Liver (tissue), 9 donors: Measurements from ENCODE around the gene TRMT61A. TPM values are rescaled to one million over a fixed set of nuclear protein-coding genes. Genes with fewer than 3 reads are reported as not detected.

ENCODE experiments used
- DNase-seq: peaks from one replicate; pipeline ENCODE4 v3.0.0-alpha.2; 2017; ENCODE audit warnings: low spot score
- H3K27ac ChIP-seq, 2 donors: one replicate each; pipeline ENCODE4 v1.7.0; 2013; ENCODE audit warnings: inconsistent platforms in 2 of 2, low read length in 2 of 2, control low read depth in 1 of 2, low read depth in 1 of 2, mild to moderate bottlenecking in 1 of 2
- H3K27me3 ChIP-seq, 4 donors: one replicate each; pipeline versions ENCODE4 v1.6.1 to v1.7.0; 2013; ENCODE audit warnings: low read length in 3 of 4, inconsistent platforms in 1 of 4, mild to moderate bottlenecking in 1 of 4, moderate library complexity in 1 of 4; ENCODE audit not compliant: control insufficient read depth in 4 of 4, insufficient read depth in 4 of 4
- H3K36me3 ChIP-seq, 4 donors: one replicate each; pipeline versions ENCODE4 v1.6.1 to v1.7.0; 2013; ENCODE audit warnings: low read length in 3 of 4, mild to moderate bottlenecking in 3 of 4, low read depth in 1 of 4, moderate library complexity in 1 of 4; ENCODE audit not compliant: control insufficient read depth in 4 of 4, insufficient read depth in 3 of 4
- H3K4me1 ChIP-seq, 4 donors: one replicate each; pipeline versions ENCODE4 v1.6.1 to v1.7.0; 2013; ENCODE audit warnings: low read length in 3 of 4, mild to moderate bottlenecking in 3 of 4, moderate library complexity in 1 of 4; ENCODE audit not compliant: control insufficient read depth in 4 of 4, insufficient read depth in 4 of 4
- H3K4me3 ChIP-seq, 3 donors: one replicate each; pipeline versions ENCODE4 v1.6.1 to v1.7.0; 2013; ENCODE audit warnings: low read length in 3 of 3, control low read depth in 1 of 3, low read depth in 1 of 3, mild to moderate bottlenecking in 1 of 3
- H3K9ac ChIP-seq, 2 donors: one replicate each; pipeline ENCODE4 v1.7.0; 2013; ENCODE audit warnings: low read length in 2 of 2, mild to moderate bottlenecking in 2 of 2, moderate library complexity in 2 of 2, control low read depth in 1 of 2, low read depth in 1 of 2
- H3K9me3 ChIP-seq, 4 donors: one replicate each; pipeline versions ENCODE4 v1.6.1 to v1.7.0; 2013; ENCODE audit warnings: low read length in 3 of 4; ENCODE audit not compliant: control insufficient read depth in 4 of 4
- ATF3 ChIP-seq: IDR thresholded peaks from 2 replicates; pipeline ENCODE4 v1.6.1; 2016; ENCODE audit warnings: antibody characterized with exemption
- CTCF ChIP-seq: fragments of 150-350 bp; IDR thresholded peaks from 2 replicates; pipeline ENCODE4 v1.5.1; 2017; ENCODE audit warnings: improper control_type of control experiment, low read depth, low read length; ENCODE audit not compliant: missing input control
- EGR1 ChIP-seq, 2 donors: IDR thresholded peaks; 2 replicates each; pipeline ENCODE4 v1.6.1; 2016 to 2018; ENCODE audit warnings: antibody characterized with exemption in 2 of 2, low read depth in 2 of 2
- FOXA1 ChIP-seq: IDR thresholded peaks from 2 replicates; pipeline ENCODE4 v1.6.1; 2016; ENCODE audit warnings: antibody characterized with exemption
- FOXA2 ChIP-seq: IDR thresholded peaks from 2 replicates; pipeline ENCODE4 v1.6.1; 2016; ENCODE audit warnings: antibody characterized with exemption
- GABPA ChIP-seq, 2 donors: IDR thresholded peaks in 1 of 2; conservative IDR thresholded peaks in 1 of 2; 2 replicates each; pipeline ENCODE4 v1.6.1; 2016; ENCODE audit warnings: antibody characterized with exemption in 2 of 2, mild to moderate bottlenecking in 1 of 2, moderate library complexity in 1 of 2
- HNF4A ChIP-seq, 2 donors: conservative IDR thresholded peaks; 2 replicates each; pipeline ENCODE4 v1.6.1; 2016; ENCODE audit warnings: antibody characterized with exemption in 2 of 2, mild to moderate bottlenecking in 2 of 2
- HNF4G ChIP-seq: IDR thresholded peaks from 2 replicates; pipeline ENCODE4 v1.6.1; 2016; ENCODE audit warnings: antibody characterized with exemption
- JUND ChIP-seq, 2 donors: IDR thresholded peaks; 2 replicates each; pipeline ENCODE4 v1.6.1; 2016; ENCODE audit warnings: antibody characterized with exemption in 2 of 2
- MAX ChIP-seq: IDR thresholded peaks from 2 replicates; pipeline ENCODE4 v1.6.1; 2016; ENCODE audit warnings: antibody characterized with exemption
- NR2F2 ChIP-seq: IDR thresholded peaks from 2 replicates; pipeline ENCODE4 v1.6.1; 2016; ENCODE audit warnings: antibody characterized with exemption
- RAD21 ChIP-seq, 2 donors: IDR thresholded peaks; 2 replicates each; pipeline ENCODE4 v1.6.1; 2016; ENCODE audit warnings: antibody characterized with exemption in 2 of 2, mild to moderate bottlenecking in 2 of 2
- RXRA ChIP-seq, 2 donors: IDR thresholded peaks; 2 replicates each; pipeline ENCODE4 v1.6.1; 2017 to 2018; ENCODE audit warnings: antibody characterized with exemption in 2 of 2, mild to moderate bottlenecking in 1 of 2
- SP1 ChIP-seq: IDR thresholded peaks from 2 replicates; pipeline ENCODE4 v1.6.1; 2018; ENCODE audit warnings: antibody characterized with exemption, mild to moderate bottlenecking
- TAF1 ChIP-seq: conservative IDR thresholded peaks from 2 replicates; pipeline ENCODE4 v1.6.1; 2016; ENCODE audit warnings: antibody characterized with exemption, mild to moderate bottlenecking
- YY1 ChIP-seq: IDR thresholded peaks from 2 replicates; pipeline ENCODE4 v1.6.1; 2016; ENCODE audit warnings: antibody characterized with exemption, mild to moderate bottlenecking
- WGBS: extraction: QIAGEN DNeasy Blood & Tissue Kit; methylation state at CpG from one replicate; pipeline ENCODE4 v1.1.7; 2013; 5-methylcytosine and 5-hydroxymethylcytosine counted together
- polyA plus RNA-seq, 2 donors: library from polyadenylated mRNA; stranded (reverse) in 1 of 2; unstranded in 1 of 2; fragments of 200-250 nt in 1 of 2; fragments of >200 nt in 1 of 2; fragmentation: Nextera tagmentation in 1 of 2; extraction: Ambion mirVana in 1 of 2; gene quantifications; one replicate each; pipeline versions ENCODE4 v1.2.1 to v1.2.3, GENCODE V29; 2013 to 2015
- total RNA-seq, 2 donors: library from RNA; depleted of rRNA; stranded (reverse); fragments of >200 nt; gene quantifications; one replicate each; pipeline ENCODE4 v1.2.3, GENCODE V29; 2014
- TF ChIP-seq, protein P1 (sequence below): IDR thresholded peaks from 2 replicates; pipeline ENCODE4 v1.6.1; 2016; ENCODE audit warnings: antibody characterized with exemption, mild to moderate bottlenecking
- TF ChIP-seq, protein P2 (sequence below): IDR thresholded peaks from 2 replicates; pipeline ENCODE4 v1.6.1; 2016; ENCODE audit warnings: antibody characterized with exemption
- donor health status: healthy.
- donor health status: healthy.
- donor health status: healthy.
- donor health status: healthy.
- donor health status: healthy.

Gene TRMT61A
- total and polyA plus RNA-seq, 4 donors = 4.1 to 8.0 (median 6.5) TPM

DNA sequence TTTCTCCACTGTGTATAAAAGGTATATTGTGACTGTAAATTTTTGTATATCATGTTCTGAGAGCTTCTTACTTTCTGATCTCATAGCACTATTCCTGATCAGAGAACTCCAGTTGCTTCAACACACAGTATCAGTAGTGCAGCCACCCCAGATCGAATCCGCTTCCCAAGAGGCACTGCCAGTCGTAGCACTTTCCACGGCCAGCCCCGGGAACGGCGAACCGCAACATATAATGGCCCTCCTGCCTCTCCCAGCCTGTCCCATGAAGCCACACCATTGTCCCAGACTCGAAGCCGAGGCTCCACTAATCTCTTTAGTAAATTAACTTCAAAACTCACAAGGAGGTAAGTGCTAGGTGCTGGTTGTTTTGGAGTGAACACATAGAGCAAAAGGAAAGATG lies 37.3 kb upstream of the TRMT61A start (continued):
- TF ChIP-seq, protein P1, sequence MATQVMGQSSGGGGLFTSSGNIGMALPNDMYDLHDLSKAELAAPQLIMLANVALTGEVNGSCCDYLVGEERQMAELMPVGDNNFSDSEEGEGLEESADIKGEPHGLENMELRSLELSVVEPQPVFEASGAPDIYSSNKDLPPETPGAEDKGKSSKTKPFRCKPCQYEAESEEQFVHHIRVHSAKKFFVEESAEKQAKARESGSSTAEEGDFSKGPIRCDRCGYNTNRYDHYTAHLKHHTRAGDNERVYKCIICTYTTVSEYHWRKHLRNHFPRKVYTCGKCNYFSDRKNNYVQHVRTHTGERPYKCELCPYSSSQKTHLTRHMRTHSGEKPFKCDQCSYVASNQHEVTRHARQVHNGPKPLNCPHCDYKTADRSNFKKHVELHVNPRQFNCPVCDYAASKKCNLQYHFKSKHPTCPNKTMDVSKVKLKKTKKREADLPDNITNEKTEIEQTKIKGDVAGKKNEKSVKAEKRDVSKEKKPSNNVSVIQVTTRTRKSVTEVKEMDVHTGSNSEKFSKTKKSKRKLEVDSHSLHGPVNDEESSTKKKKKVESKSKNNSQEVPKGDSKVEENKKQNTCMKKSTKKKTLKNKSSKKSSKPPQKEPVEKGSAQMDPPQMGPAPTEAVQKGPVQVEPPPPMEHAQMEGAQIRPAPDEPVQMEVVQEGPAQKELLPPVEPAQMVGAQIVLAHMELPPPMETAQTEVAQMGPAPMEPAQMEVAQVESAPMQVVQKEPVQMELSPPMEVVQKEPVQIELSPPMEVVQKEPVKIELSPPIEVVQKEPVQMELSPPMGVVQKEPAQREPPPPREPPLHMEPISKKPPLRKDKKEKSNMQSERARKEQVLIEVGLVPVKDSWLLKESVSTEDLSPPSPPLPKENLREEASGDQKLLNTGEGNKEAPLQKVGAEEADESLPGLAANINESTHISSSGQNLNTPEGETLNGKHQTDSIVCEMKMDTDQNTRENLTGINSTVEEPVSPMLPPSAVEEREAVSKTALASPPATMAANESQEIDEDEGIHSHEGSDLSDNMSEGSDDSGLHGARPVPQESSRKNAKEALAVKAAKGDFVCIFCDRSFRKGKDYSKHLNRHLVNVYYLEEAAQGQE = no peak
- TF ChIP-seq SP1 = no peak
- TF ChIP-seq, protein P2, sequence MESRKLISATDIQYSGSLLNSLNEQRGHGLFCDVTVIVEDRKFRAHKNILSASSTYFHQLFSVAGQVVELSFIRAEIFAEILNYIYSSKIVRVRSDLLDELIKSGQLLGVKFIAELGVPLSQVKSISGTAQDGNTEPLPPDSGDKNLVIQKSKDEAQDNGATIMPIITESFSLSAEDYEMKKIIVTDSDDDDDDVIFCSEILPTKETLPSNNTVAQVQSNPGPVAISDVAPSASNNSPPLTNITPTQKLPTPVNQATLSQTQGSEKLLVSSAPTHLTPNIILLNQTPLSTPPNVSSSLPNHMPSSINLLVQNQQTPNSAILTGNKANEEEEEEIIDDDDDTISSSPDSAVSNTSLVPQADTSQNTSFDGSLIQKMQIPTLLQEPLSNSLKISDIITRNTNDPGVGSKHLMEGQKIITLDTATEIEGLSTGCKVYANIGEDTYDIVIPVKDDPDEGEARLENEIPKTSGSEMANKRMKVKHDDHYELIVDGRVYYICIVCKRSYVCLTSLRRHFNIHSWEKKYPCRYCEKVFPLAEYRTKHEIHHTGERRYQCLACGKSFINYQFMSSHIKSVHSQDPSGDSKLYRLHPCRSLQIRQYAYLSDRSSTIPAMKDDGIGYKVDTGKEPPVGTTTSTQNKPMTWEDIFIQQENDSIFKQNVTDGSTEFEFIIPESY = no peak

GRCh38 chr14:103492156-103492925 lies 36.7 kb upstream of the TRMT61A start:
- H3K27me3 ChIP-seq = no peaks in the 10 kb centered on the region
- no peak overlapping the region for H3K4me3 ChIP-seq
- no peak for DNase-seq
- TF ChIP-seq MAX (no peak), SP1 (no peak), FOXA1 (no peak), CTCF (no peak), HNF4A (conservative IDR thresholded peaks at IDR 0.05) (no peak), HNF4G (no peak), NR2F2 (no peak), TAF1 (no peak), EGR1 (IDR thresholded peaks at IDR 0.05; ENCODE audit: low read depth in 2 of 2) (no peak), ATF3 (no peak), GABPA (IDR thresholded peaks at IDR 0.05 in 1 of 2, conservative IDR thresholded peaks at IDR 0.05 in 1 of 2) (no peak), RAD21 (IDR thresholded peaks at IDR 0.05) (no peak), FOXA2 (no peak), JUND (IDR thresholded peaks at IDR 0.05) (no peak), RXRA (IDR thresholded peaks at IDR 0.05) (no peak), YY1 (no peak)
- TF ChIP-seq, protein P1 = no peak
- TF ChIP-seq, protein P2 = no peak
- no peaks in the 10 kb centered on the region for H3K9me3 ChIP-seq
- no peak overlapping the region for H3K9ac ChIP-seq
- 88% methylated on average over 6 of the region's 6 CpGs for WGBS
- peaks cover 0 to 2% (median under 1%) of the 10 kb centered on the region in 4 donors for H3K4me1 ChIP-seq
- H3K36me3 ChIP-seq = peaks cover 5 to 48% (median 27%) of the 10 kb centered on the region in 4 donors
- no peak overlapping the region for H3K27ac ChIP-seq
